ENCODE measurements around the gene RIMS4.

RIMS4 gene

GRCh38 chr20:44715499-44716308 lies 94.6 kb downstream of the RIMS4 start:
- no peak for DNase-seq

- peak; percentile 56 for DNase-seq
Observed at GRCh38 chr20:44714701-44715498, 95.4 kb downstream of the RIMS4 start, which contains the start of gene CCN5. Gene CCN5 (plus strand): TSS chr20:44715369. CDS start chr20:44715391, 22 bp downstream.

GRCh38 chr20:44714102-44714700 lies 96.1 kb downstream of the RIMS4 start:
- DNase-seq: no peak

GRCh38 chr20:44711237-44711636 lies 99.1 kb downstream of the RIMS4 start:
- DNase-seq: no peak

GRCh38 chr20:44709797-44710196 lies 100.5 kb downstream of the RIMS4 start:
- DNase-seq: no peak

- DNase-seq: no peak
Observed at GRCh38 chr20:44709380-44709779, 101.0 kb downstream of the RIMS4 start.

- DNase-seq: no peak
Observed at GRCh38 chr20:44707018-44707579, 103.2 kb downstream of the RIMS4 start.

GRCh38 chr20:44706301-44707017 lies 103.9 kb downstream of the RIMS4 start:
- no peak for DNase-seq

- DNase-seq: no peak
Observed at GRCh38 chr20:44705364-44706094, 104.8 kb downstream of the RIMS4 start.

- no peak for DNase-seq
Observed at GRCh38 chr20:44704551-44704971, 105.8 kb downstream of the RIMS4 start.

- DNase-seq: no peak
Observed at GRCh38 chr20:44703956-44704488, 106.3 kb downstream of the RIMS4 start.

GRCh38 chr20:44703183-44703925 lies 107.0 kb downstream of the RIMS4 start:
- no peak for DNase-seq

GRCh38 chr20:44702776-44703175 lies 107.6 kb downstream of the RIMS4 start:
- DNase-seq: no peak

GRCh38 chr20:44701858-44702256 lies 108.5 kb downstream of the RIMS4 start:
- no peak for DNase-seq
